HepG2 (cell line): ENCODE results near the gene MYORG.

ENCODE experiments used
- ESRRA ChIP-seq: sonication (generic); formaldehyde crosslinking; IDR thresholded peaks from 2 replicates; pipeline ENCODE4 v1.5.1; 2020; ENCODE audit warnings: mild to moderate bottlenecking, low read depth, missing genetic modification reagents
- HCFC1 ChIP-seq: fragments of 150-350 bp; IDR thresholded peaks from 2 replicates; pipeline ENCODE4 v1.6.1; 2014; ENCODE audit warnings: low read depth, low read length
- RAD51 ChIP-seq: fragments of 450-650 bp; IDR thresholded peaks from 2 replicates; pipeline ENCODE4 v1.6.1; 2016; ENCODE audit warnings: borderline replicate concordance
- SMAD3 ChIP-seq: sonication (generic); formaldehyde crosslinking; IDR thresholded peaks from 2 replicates; pipeline ENCODE4 v1.4.0; 2020; ENCODE audit warnings: missing genetic modification reagents
- UBTF ChIP-seq: sonication (generic); formaldehyde crosslinking; IDR thresholded peaks from 2 replicates; pipeline ENCODE4 v1.4.0; 2020; ENCODE audit warnings: mild to moderate bottlenecking, missing genetic modification reagents
- ZBTB38 ChIP-seq: sonication (generic); formaldehyde crosslinking; IDR thresholded peaks from 2 replicates; pipeline ENCODE4 v1.5.1; 2020; ENCODE audit warnings: mild to moderate bottlenecking, missing genetic modification reagents
- ZFP41 ChIP-seq: sonication (generic); formaldehyde crosslinking; IDR thresholded peaks from 2 replicates; pipeline ENCODE4 v1.4.0; 2020; ENCODE audit warnings: mild to moderate bottlenecking, missing genetic modification reagents, borderline replicate concordance
- ZNF256 ChIP-seq: sonication (generic); formaldehyde crosslinking; conservative IDR thresholded peaks from 2 replicates; pipeline ENCODE4 v1.4.0; 2020; ENCODE audit warnings: missing genetic modification reagents
- ZNF432 ChIP-seq: sonication (generic); formaldehyde crosslinking; IDR thresholded peaks from 2 replicates; pipeline ENCODE4 v1.5.0; 2020; ENCODE audit warnings: missing genetic modification reagents, mild to moderate bottlenecking, borderline replicate concordance
- TF ChIP-seq, protein P1 (sequence below): sonication (generic); formaldehyde crosslinking; IDR thresholded peaks from 2 replicates; pipeline ENCODE4 v1.5.1; 2020; ENCODE audit warnings: mild to moderate bottlenecking, missing genetic modification reagents, moderate library complexity
- TF ChIP-seq, protein P2 (sequence below): sonication (generic); formaldehyde crosslinking; IDR thresholded peaks from 2 replicates; pipeline ENCODE4 v1.5.0; 2020; ENCODE audit warnings: mild to moderate bottlenecking, missing genetic modification reagents, moderate library complexity

DNA sequence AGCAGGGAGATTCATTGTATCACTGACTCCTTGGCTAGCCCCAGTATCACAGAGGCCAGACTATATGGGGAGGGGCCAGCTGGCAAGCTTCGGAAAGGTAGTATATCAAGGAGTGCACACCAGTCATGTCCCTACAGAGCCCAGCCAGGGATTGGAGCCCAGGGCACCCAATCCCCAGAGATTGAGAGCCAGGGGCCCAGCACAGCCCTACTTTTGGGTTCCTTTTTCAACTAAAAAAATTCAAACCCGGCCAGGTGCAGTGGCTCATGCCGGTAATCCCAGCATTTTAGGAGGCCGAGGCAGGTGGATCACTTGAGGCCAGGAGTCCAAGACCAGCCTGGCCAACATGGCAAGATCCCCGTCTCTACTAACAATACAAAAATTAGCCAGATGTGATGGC is 5.4 kb upstream of the MYORG start:
- TF ChIP-seq RAD51 (no peak), ZNF432 (CRISPR knock-in tag) (no peak), ESRRA (CRISPR knock-in tag) (no peak), HCFC1 (no peak), ZNF256 (CRISPR knock-in tag) (no peak), SMAD3 (CRISPR knock-in tag) (no peak), ZFP41 (CRISPR knock-in tag) (no peak), UBTF (CRISPR knock-in tag) (no peak), ZBTB38 (CRISPR knock-in tag) (no peak)
- TF ChIP-seq, protein P1, sequence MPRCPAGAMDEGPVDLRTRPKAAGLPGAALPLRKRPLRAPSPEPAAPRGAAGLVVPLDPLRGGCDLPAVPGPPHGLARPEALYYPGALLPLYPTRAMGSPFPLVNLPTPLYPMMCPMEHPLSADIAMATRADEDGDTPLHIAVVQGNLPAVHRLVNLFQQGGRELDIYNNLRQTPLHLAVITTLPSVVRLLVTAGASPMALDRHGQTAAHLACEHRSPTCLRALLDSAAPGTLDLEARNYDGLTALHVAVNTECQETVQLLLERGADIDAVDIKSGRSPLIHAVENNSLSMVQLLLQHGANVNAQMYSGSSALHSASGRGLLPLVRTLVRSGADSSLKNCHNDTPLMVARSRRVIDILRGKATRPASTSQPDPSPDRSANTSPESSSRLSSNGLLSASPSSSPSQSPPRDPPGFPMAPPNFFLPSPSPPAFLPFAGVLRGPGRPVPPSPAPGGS, result no peak
- TF ChIP-seq, protein P2, sequence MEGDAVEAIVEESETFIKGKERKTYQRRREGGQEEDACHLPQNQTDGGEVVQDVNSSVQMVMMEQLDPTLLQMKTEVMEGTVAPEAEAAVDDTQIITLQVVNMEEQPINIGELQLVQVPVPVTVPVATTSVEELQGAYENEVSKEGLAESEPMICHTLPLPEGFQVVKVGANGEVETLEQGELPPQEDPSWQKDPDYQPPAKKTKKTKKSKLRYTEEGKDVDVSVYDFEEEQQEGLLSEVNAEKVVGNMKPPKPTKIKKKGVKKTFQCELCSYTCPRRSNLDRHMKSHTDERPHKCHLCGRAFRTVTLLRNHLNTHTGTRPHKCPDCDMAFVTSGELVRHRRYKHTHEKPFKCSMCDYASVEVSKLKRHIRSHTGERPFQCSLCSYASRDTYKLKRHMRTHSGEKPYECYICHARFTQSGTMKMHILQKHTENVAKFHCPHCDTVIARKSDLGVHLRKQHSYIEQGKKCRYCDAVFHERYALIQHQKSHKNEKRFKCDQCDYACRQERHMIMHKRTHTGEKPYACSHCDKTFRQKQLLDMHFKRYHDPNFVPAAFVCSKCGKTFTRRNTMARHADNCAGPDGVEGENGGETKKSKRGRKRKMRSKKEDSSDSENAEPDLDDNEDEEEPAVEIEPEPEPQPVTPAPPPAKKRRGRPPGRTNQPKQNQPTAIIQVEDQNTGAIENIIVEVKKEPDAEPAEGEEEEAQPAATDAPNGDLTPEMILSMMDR (CRISPR knock-in tag), result no peak
